Progenitor cell of endocrine pancreas (in vitro differentiated cells): ENCODE results near the gene NCKAP5. TPM values are rescaled to one million over a fixed set of nuclear protein-coding genes. Genes with fewer than 3 reads are reported as not detected.
"Not testable (repeated sequence)": the region's sequence is repeated elsewhere in the genome, so short reads cannot be mapped to it uniquely, and the experiment has no call there.

Experiments
- DNase-seq: peaks from one replicate; pipeline ENCODE4 v3.0.0; 2021; ENCODE audit warnings: low spot score; ENCODE audit not compliant: unreplicated experiment
- H3K27ac Mint-ChIP-seq: 2 replicates; pipeline ENCODE4 v1.8.0; 2021; ENCODE audit warnings: mild to moderate bottlenecking, moderate library complexity, mixed read lengths
- H3K27me3 Mint-ChIP-seq: 2 replicates; pipeline ENCODE4 v1.8.0; 2021; ENCODE audit warnings: mixed read lengths
- H3K36me3 Mint-ChIP-seq: 2 replicates; pipeline ENCODE4 v1.8.0; 2022; ENCODE audit warnings: mixed read lengths; ENCODE audit not compliant: insufficient read depth
- H3K4me1 Mint-ChIP-seq: 2 replicates; pipeline ENCODE4 v1.8.0; 2021; ENCODE audit warnings: low read depth, mixed read lengths
- H3K4me3 Mint-ChIP-seq: 2 replicates; pipeline ENCODE4 v1.8.0; 2021; ENCODE audit warnings: low read depth, mild to moderate bottlenecking, moderate library complexity, mixed read lengths
- H3K9me3 Mint-ChIP-seq: 2 replicates; pipeline ENCODE4 v1.8.0; 2021; ENCODE audit warnings: low read depth, mixed read lengths
- CTCF ChIP-seq: fragments of 200-600 bp; sonication (generic); IDR thresholded peaks from one replicate; pipeline ENCODE4 v1.5.0; 2021; ENCODE audit warnings: antibody characterized with exemption, mild to moderate bottlenecking; ENCODE audit not compliant: unreplicated experiment
- total RNA-seq: library from RNA; stranded (reverse); gene quantifications from 2 replicates; pipeline ENCODE4 v1.2.1, GENCODE V29; 2021

NCKAP5 gene
- total RNA-seq, 1 donor from 2014 or later, result 1.7 TPM

- Mint-ChIP-seq H3K4me3 (no peak overlapping the region), H3K9me3 (peaks cover 6% of the 10 kb centered on the region), H3K36me3 (no peaks in the 10 kb centered on the region), H3K27ac (no peak overlapping the region), H3K4me1 (peaks cover 6% of the 10 kb centered on the region), H3K27me3 (no peaks in the 10 kb centered on the region)
- no peak for TF ChIP-seq CTCF
- DNase-seq, result no peak
Observed at GRCh38 chr2:132814651-132815050, 753.6 kb downstream of the NCKAP5 start.

DNA sequence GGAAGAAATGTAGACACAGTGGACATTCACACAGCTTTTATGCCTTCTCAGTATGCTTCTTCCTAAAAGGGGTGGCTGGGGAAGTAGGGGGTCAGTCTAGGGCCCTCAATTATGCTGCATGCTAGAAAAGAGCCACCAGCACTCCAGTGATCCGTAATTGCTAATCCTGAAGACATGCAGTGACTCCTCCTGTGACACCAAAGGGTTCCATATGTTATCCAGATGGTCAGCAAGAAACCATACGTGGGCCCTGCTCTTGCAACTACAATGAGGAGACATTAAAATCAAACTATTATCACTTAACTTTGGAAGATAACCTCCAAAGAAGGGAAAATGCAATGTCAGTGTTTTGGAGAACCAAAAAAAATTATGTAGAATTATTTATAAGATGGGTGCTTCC, 754.8 kb downstream of the NCKAP5 start:
- Mint-ChIP-seq H3K27me3 (no peaks in the 10 kb centered on the region), H3K4me1 (peaks cover 6% of the 10 kb centered on the region), H3K36me3 (no peaks in the 10 kb centered on the region), H3K4me3 (no peak overlapping the region), H3K27ac (no peak overlapping the region), H3K9me3 (peaks cover 13% of the 10 kb centered on the region)
- no peak for TF ChIP-seq CTCF
- DNase-seq, result no peak

DNA sequence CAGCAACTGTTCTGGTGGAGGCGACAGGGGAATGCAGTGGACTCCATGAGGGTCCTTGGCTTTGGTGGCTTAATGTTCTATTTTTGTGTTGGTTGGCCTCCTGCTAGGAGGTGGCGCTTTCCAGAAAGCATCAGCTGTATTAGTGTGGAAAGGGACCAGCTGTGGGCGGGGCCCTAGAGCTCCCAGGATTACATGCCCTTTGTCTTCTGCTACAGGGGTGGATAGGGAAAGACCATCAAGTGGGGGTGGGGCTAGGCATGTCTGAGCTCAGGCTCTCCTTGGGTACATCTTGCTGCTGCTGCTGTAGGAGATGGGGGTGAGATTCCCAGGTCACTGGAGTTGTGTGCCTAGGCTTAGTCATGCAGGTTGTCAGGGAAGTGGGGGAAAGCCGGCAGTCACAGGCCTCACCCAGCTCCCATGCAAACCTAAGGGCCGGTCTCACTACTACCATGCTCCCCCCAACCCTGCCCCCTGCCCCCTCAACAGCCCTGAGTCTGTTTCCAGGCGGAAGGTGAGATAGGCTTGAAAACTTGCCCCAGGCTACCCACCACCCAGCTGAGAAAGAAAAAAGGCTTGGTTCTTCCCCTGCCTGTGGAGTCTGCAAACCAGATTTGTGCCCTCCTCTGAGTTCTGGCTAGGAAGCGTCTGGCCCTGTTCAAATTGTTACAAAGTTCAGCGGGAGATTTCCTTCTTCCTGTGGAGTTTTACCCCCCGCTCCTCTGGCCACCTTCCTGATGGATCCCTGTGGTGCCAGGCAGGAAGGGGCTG, 756.9 kb downstream of the NCKAP5 start:
- Mint-ChIP-seq H3K4me1 (peaks cover 6% of the 10 kb centered on the region), H3K4me3 (no peak overlapping the region), H3K36me3 (no peaks in the 10 kb centered on the region), H3K9me3 (peaks cover 33% of the 10 kb centered on the region), H3K27me3 (no peaks in the 10 kb centered on the region), H3K27ac (no peak overlapping the region)
- no peak for TF ChIP-seq CTCF
- DNase-seq, result no peak

DNA sequence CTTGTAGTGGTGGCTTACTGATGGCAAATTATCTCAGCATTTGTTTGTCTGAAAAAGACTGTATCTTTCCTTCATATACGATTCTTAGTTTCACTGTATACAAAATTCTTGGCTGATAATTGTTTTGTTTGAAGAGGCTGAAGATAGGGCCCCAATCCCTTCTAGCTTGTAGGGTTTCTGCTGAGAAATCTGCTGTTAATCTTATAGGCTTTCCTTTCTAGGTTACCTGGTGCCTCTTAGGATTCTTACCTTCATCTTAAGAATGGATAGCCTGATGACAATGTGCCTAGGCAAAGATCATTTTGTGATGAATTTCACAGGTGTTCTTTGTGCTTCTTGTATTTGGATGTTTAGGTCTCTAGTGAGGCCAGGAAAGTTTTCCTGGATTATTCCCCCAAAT, 758.3 kb downstream of the NCKAP5 start:
- H3K4me1 Mint-ChIP-seq, H3K27me3 Mint-ChIP-seq, H3K36me3 Mint-ChIP-seq, DNase-seq, H3K4me3 Mint-ChIP-seq, H3K27ac Mint-ChIP-seq: not testable (repeated sequence)
- peaks cover 38% of the 10 kb centered on the region for H3K9me3 Mint-ChIP-seq

- H3K36me3 Mint-ChIP-seq, result no peaks in the 10 kb centered on the region
- peaks cover 3% of the 10 kb centered on the region for H3K27me3 Mint-ChIP-seq
- no peak overlapping the region for H3K27ac Mint-ChIP-seq
- DNase-seq, result no peak
- no peaks in the 10 kb centered on the region for H3K4me1 Mint-ChIP-seq
- peaks cover 29% of the 10 kb centered on the region for H3K9me3 Mint-ChIP-seq
- TF ChIP-seq CTCF, result no peak
- no peak overlapping the region for H3K4me3 Mint-ChIP-seq
Observed at GRCh38 chr2:132804051-132804450, 764.2 kb downstream of the NCKAP5 start.

DNA sequence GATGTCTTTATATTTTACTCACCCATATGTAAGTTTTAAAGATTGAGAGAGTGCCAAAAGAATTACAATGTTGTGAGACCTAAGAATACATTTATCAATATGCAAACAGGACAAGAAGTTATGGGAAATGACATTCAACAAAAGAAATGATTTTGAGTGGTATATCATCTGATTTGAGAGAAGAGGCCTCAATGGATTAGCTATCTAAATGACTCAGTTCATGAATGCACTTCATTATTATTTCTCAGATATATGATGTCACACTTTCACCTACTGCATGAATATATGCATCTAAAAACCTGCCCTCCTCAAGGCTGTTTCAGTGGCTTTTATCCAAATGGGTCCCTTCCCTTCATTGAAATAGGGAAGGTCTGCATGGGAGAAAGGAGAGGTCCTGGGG, 769.9 kb downstream of the NCKAP5 start:
- H3K9me3 Mint-ChIP-seq, result no peaks in the 10 kb centered on the region
- no peaks in the 10 kb centered on the region for H3K36me3 Mint-ChIP-seq
- TF ChIP-seq CTCF, result no peak
- H3K4me3 Mint-ChIP-seq, result no peak overlapping the region
- no peak overlapping the region for H3K27ac Mint-ChIP-seq
- no peaks in the 10 kb centered on the region for H3K4me1 Mint-ChIP-seq
- no peak for DNase-seq
- H3K27me3 Mint-ChIP-seq, result peaks cover 6% of the 10 kb centered on the region
